HFFc6 (cell line): ENCODE data around the gene FLRT1. TPM values are rescaled to one million over a fixed set of nuclear protein-coding genes. Genes with fewer than 3 reads are reported as not detected.

Experiments used
- DNase-seq: peaks from one replicate; pipeline ENCODE4 v3.0.0-alpha.2; 2018
- H3K27ac Mint-ChIP-seq: 2 replicates; pipeline ENCODE4 v1.8.0; 2020; ENCODE audit warnings: mild to moderate bottlenecking, mixed read lengths
- H3K27me3 Mint-ChIP-seq: 2 replicates; pipeline ENCODE4 v1.8.0; 2021; ENCODE audit warnings: mild to moderate bottlenecking, moderate library complexity, mixed read lengths; ENCODE audit not compliant: insufficient read depth
- H3K36me3 Mint-ChIP-seq: 2 replicates; pipeline ENCODE4 v1.8.0; 2021; ENCODE audit warnings: low read depth, mixed read lengths
- H3K4me1 Mint-ChIP-seq: 2 replicates; pipeline ENCODE4 v1.8.0; 2020; ENCODE audit warnings: low read depth, mixed read lengths
- H3K4me3 Mint-ChIP-seq: 2 replicates; pipeline ENCODE4 v1.8.0; 2020; ENCODE audit warnings: mild to moderate bottlenecking, moderate library complexity, mixed read lengths
- H3K9me3 Mint-ChIP-seq: 2 replicates; pipeline ENCODE4 v1.8.0; 2020; ENCODE audit warnings: mild to moderate bottlenecking, mixed read lengths
- long read RNA-seq: library from polyadenylated mRNA; unstranded; transcript quantifications from one replicate; pipeline ENCODE4 v2.0.0, GENCODE V29; 2019
- total RNA-seq, 6 experiments: library from RNA; stranded (reverse); fragmentation: NEBNext Ultra II Directional; extraction: Animal tissue kit (Norgen Biotek cat#: 25700); gene quantifications; 2 replicates in 1 of 6; 3 replicates in 5 of 6; pipeline ENCODE4 v1.2.3, GENCODE V29; 2021
- TF ChIP-seq, protein P1 (sequence below): fragments of 200-600 bp; sonication (generic); IDR thresholded peaks from 2 replicates; pipeline ENCODE4 v1.5.0; 2021; ENCODE audit warnings: antibody characterized with exemption, mild to moderate bottlenecking

FLRT1 gene, protein sequence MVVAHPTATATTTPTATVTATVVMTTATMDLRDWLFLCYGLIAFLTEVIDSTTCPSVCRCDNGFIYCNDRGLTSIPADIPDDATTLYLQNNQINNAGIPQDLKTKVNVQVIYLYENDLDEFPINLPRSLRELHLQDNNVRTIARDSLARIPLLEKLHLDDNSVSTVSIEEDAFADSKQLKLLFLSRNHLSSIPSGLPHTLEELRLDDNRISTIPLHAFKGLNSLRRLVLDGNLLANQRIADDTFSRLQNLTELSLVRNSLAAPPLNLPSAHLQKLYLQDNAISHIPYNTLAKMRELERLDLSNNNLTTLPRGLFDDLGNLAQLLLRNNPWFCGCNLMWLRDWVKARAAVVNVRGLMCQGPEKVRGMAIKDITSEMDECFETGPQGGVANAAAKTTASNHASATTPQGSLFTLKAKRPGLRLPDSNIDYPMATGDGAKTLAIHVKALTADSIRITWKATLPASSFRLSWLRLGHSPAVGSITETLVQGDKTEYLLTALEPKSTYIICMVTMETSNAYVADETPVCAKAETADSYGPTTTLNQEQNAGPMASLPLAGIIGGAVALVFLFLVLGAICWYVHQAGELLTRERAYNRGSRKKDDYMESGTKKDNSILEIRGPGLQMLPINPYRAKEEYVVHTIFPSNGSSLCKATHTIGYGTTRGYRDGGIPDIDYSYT
- under 1 TPM in 5 of 6 experiments, not detected in 1; 0.07 to 0.38 (median 0.30) TPM for total RNA-seq
- long read RNA-seq, partial matches to known transcripts = 0 of 1 reads
- long read RNA-seq, other reads (novel, unspliced or antisense) = 1 of 1 reads

- Mint-ChIP-seq H3K27me3 (peaks cover 12% of the 10 kb centered on the region), H3K4me1 (peaks cover 5% of the 10 kb centered on the region; the same call in 1 of the 2 replicates), H3K4me3 (peak within 1 kb of the TSS; percentile 72), H3K27ac (no peak within 1 kb of the TSS; the same call in 1 of the 2 replicates), H3K9me3 (no peaks in the 10 kb centered on the region), H3K36me3 (no peaks in the 10 kb centered on the region)
- TF ChIP-seq, protein P1, sequence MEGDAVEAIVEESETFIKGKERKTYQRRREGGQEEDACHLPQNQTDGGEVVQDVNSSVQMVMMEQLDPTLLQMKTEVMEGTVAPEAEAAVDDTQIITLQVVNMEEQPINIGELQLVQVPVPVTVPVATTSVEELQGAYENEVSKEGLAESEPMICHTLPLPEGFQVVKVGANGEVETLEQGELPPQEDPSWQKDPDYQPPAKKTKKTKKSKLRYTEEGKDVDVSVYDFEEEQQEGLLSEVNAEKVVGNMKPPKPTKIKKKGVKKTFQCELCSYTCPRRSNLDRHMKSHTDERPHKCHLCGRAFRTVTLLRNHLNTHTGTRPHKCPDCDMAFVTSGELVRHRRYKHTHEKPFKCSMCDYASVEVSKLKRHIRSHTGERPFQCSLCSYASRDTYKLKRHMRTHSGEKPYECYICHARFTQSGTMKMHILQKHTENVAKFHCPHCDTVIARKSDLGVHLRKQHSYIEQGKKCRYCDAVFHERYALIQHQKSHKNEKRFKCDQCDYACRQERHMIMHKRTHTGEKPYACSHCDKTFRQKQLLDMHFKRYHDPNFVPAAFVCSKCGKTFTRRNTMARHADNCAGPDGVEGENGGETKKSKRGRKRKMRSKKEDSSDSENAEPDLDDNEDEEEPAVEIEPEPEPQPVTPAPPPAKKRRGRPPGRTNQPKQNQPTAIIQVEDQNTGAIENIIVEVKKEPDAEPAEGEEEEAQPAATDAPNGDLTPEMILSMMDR = no peak
- no peak for DNase-seq
These were observed at the start of gene FLRT1 for GRCh38 chr11:64035576-64035975. TSS of gene FLRT1 (plus strand) at chr11:64035931. CDS start at chr11:64116268, 80,337 bp downstream.

DNA sequence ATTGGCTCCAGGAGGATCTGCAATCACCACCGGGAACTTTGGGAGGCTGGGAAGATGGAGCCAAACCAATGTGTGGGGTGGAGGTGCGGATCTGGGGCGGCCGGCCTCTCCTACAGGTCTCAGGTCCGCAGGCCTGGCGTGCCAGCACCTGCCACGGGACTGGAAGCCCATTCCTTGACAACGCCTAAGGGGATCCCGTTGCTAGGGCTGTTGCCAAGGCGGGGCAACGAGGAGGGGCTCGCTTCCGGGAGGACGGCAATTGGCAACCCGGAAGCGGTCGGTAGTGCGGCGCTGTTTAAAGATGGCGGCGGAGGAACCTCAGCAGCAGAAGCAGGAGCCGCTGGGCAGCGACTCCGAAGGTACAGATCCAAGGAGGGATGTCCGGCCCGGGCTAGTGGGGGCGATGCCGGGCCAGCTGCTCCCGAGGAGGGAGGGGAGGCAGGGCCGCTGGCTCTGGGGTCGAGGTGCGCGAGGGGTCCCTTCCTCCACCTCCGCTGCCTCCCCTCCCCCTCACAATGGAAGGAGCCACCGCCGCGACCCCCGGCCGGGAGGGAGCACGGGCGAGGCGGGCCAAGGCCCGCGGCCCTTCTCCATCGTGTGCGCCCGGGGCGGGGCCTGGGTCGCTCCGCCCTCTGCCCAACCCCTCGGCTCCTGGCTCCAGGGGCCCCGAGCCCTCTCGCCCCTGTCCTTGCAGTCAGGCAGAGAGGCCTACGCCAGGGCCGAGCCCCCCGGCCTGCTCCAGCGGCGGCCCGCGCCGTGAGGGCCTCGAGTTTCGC lies 49.4 kb upstream of the FLRT1 start, which contains the start of gene OTUB1:
OTUB1 (plus strand) TSS at position 283 of the 776 bp plus-strand sequence; CDS start at position 302, 19 bp downstream.
- H3K4me3 Mint-ChIP-seq = peak within 1 kb of the TSS; percentile 96

GRCh38 chr11:63986932-63987513 lies 48.7 kb upstream of the FLRT1 start:
- Mint-ChIP-seq H3K4me3 (peak overlapping the region; percentile 86), H3K36me3 (peaks cover 18% of the 10 kb centered on the region), H3K27ac (no peak overlapping the region; the same call in 1 of the 2 replicates)

More for the DNA sequence above, 49.4 kb upstream of the FLRT1 start, which contains the start of gene OTUB1:
- Mint-ChIP-seq H3K4me1 (peaks cover 36% of the 10 kb centered on the region), H3K9me3 (no peaks in the 10 kb centered on the region), H3K36me3 (peaks cover 14% of the 10 kb centered on the region), H3K27me3 (peaks cover 2% of the 10 kb centered on the region), H3K27ac (peak within 1 kb of the TSS; percentile 99)
- peak; percentile 90 for DNase-seq
- TF ChIP-seq, protein P1 = no peak

GRCh38 chr11:63991558-63991957 lies 44.2 kb upstream of the FLRT1 start:
- no peak overlapping the region for H3K4me3 Mint-ChIP-seq
- H3K9me3 Mint-ChIP-seq = no peaks in the 10 kb centered on the region
- DNase-seq = no peak
- peaks cover 18% of the 10 kb centered on the region for H3K36me3 Mint-ChIP-seq
- TF ChIP-seq, protein P1 = no peak
- no peak overlapping the region for H3K27ac Mint-ChIP-seq
- H3K4me1 Mint-ChIP-seq = peaks cover 8% of the 10 kb centered on the region
- H3K27me3 Mint-ChIP-seq = peaks cover 4% of the 10 kb centered on the region

More at GRCh38 chr11:63986932-63987513, 48.7 kb upstream of the FLRT1 start:
- Mint-ChIP-seq H3K27me3 (peaks cover 4% of the 10 kb centered on the region), H3K4me1 (peaks cover 29% of the 10 kb centered on the region), H3K9me3 (no peaks in the 10 kb centered on the region)
- TF ChIP-seq, protein P1 = no peak
- DNase-seq = no peak
